Astrocyte (in vitro differentiated cells and primary cell): ENCODE results near the gene STK39. TPM values are rescaled to one million over a fixed set of nuclear protein-coding genes. Genes with fewer than 3 reads are reported as not detected.

ENCODE experiments used
- DNase-seq: peaks from one replicate; pipeline ENCODE4 v3.0.0-alpha.2; 2010; ENCODE audit warnings: low read depth
- FAIRE-seq: peaks from 2 replicates; lab custom pipeline; 2011; peaks lifted over from hg19 to GRCh38; lab: Jason Lieb, UNC
- H2AFZ ChIP-seq: 2 replicates; pipeline ENCODE4 v1.6.0; 2012; ENCODE audit warnings: low read depth, low read length, inconsistent platforms
- H3K27ac ChIP-seq: 2 replicates; pipeline ENCODE4 v1.5.1; 2011; ENCODE audit warnings: low read depth, low read length, inconsistent platforms
- H3K27me3 ChIP-seq: 2 replicates; pipeline ENCODE4 v1.6.0; 2011; ENCODE audit warnings: low read length, inconsistent platforms; ENCODE audit not compliant: insufficient read depth
- H3K36me3 ChIP-seq: 2 replicates; pipeline ENCODE4 v1.5.1; 2011; ENCODE audit warnings: low read length, inconsistent platforms; ENCODE audit not compliant: insufficient read depth
- H3K4me1 ChIP-seq: 2 replicates; pipeline ENCODE4 v1.5.1; 2011; ENCODE audit warnings: low read length, inconsistent platforms; ENCODE audit not compliant: insufficient read depth
- H3K4me2 ChIP-seq: 2 replicates; pipeline ENCODE4 v1.6.0; 2012; ENCODE audit warnings: low read length, inconsistent platforms
- H3K4me3 ChIP-seq: 2 replicates; pipeline ENCODE4 v1.5.1; 2011; ENCODE audit warnings: low read depth, mild to moderate bottlenecking, low read length, inconsistent platforms; ENCODE audit not compliant: insufficient read depth
- H3K79me2 ChIP-seq: 2 replicates; pipeline ENCODE4 v1.6.0; 2012; ENCODE audit warnings: mild to moderate bottlenecking, low read length, inconsistent platforms; ENCODE audit not compliant: insufficient read depth
- H3K9ac ChIP-seq: 2 replicates; pipeline ENCODE4 v1.6.0; 2012; ENCODE audit warnings: mild to moderate bottlenecking, low read length, inconsistent platforms
- H3K9me3 ChIP-seq: 2 replicates; pipeline ENCODE4 v1.5.1; 2012; ENCODE audit warnings: low read depth, mild to moderate bottlenecking, low read length, inconsistent platforms; ENCODE audit not compliant: insufficient read depth
- H4K20me1 ChIP-seq: 2 replicates; pipeline ENCODE4 v1.6.0; 2012; ENCODE audit warnings: low read length, inconsistent platforms; ENCODE audit not compliant: insufficient read depth
- H3K27ac Mint-ChIP-seq: one replicate; pipeline ENCODE4 v1.8.0; 2021; ENCODE audit warnings: mild to moderate bottlenecking, mixed read lengths; ENCODE audit not compliant: unreplicated experiment
- H3K27me3 Mint-ChIP-seq: one replicate; pipeline ENCODE4 v1.8.0; 2021; ENCODE audit warnings: low read depth, mixed read lengths; ENCODE audit not compliant: unreplicated experiment
- H3K36me3 Mint-ChIP-seq: one replicate; pipeline ENCODE4 v1.8.0; 2021; ENCODE audit warnings: low read depth, mixed read lengths; ENCODE audit not compliant: unreplicated experiment
- H3K4me1 Mint-ChIP-seq: one replicate; pipeline ENCODE4 v1.8.0; 2021; ENCODE audit warnings: low read depth, mixed read lengths; ENCODE audit not compliant: unreplicated experiment
- H3K4me3 Mint-ChIP-seq: one replicate; pipeline ENCODE4 v1.8.0; 2021; ENCODE audit warnings: mild to moderate bottlenecking, moderate library complexity, mixed read lengths; ENCODE audit not compliant: unreplicated experiment
- H3K9me3 Mint-ChIP-seq: one replicate; pipeline ENCODE4 v1.8.0; 2021; ENCODE audit warnings: mild to moderate bottlenecking, mixed read lengths; ENCODE audit not compliant: unreplicated experiment
- EZH2 ChIP-seq: IDR thresholded peaks from 2 replicates; pipeline ENCODE4 v1.6.1; 2012; ENCODE audit warnings: mild to moderate bottlenecking, low read length, inconsistent platforms; ENCODE audit not compliant: insufficient read depth
- total RNA-seq: library from RNA; stranded (reverse); gene quantifications from 2 replicates; pipeline ENCODE4 v1.2.1, GENCODE V29; 2021
- TF ChIP-seq, protein P1 (sequence below): IDR thresholded peaks from 2 replicates; pipeline ENCODE4 v1.5.1; 2011; ENCODE audit warnings: low read depth, mild to moderate bottlenecking, inconsistent platforms, low read length, moderate library complexity; ENCODE audit not compliant: insufficient read depth

The STK39 gene
- total RNA-seq, 1 donor from 2014 or later, result 23.4 TPM

DNA sequence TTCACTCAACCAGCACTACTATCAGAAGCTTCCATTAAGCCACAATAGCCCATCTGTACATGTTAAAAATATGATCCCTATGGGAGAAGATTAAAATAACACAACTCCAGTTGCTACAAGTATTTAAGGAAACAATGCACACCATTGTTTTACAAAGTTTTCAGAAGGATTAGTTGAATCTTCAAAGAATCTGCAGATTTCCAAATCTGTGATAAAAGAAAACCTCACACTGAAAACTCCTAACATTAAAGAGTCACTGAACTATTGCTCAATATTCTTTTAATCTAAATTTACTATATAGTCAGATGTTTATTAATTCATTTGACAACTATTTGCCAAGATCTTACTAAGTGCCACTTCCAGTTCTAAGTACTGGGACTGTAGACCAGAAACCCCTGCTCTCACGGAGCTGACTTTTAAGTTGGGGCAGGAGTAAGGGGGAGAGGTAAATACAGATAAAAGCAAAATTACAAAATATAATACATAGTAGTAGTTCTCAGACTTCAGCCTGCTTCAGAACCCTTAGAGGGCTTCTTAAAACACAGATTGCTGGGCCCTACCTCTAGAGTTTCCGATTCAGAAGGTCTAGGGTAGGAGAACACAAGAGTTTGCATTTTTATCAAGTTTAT, 94.4 kb downstream of the STK39 start:
- peaks cover 11% of the 10 kb centered on the region for H3K36me3 Mint-ChIP-seq
- no peak overlapping the region for H2AFZ ChIP-seq
- FAIRE-seq (no peak), DNase-seq (no peak)
- H3K9me3 Mint-ChIP-seq, result no peaks in the 10 kb centered on the region
- H3K27me3 Mint-ChIP-seq, result no peaks in the 10 kb centered on the region
- H3K9ac ChIP-seq, result no peak overlapping the region
- H3K27ac Mint-ChIP-seq, result no peak overlapping the region
- H3K36me3 ChIP-seq, result peaks cover 4% of the 10 kb centered on the region
- H3K27me3 ChIP-seq, result no peaks in the 10 kb centered on the region
- no peak overlapping the region for H3K4me3 Mint-ChIP-seq
- no peak overlapping the region for H3K4me3 ChIP-seq
- TF ChIP-seq, protein P1, sequence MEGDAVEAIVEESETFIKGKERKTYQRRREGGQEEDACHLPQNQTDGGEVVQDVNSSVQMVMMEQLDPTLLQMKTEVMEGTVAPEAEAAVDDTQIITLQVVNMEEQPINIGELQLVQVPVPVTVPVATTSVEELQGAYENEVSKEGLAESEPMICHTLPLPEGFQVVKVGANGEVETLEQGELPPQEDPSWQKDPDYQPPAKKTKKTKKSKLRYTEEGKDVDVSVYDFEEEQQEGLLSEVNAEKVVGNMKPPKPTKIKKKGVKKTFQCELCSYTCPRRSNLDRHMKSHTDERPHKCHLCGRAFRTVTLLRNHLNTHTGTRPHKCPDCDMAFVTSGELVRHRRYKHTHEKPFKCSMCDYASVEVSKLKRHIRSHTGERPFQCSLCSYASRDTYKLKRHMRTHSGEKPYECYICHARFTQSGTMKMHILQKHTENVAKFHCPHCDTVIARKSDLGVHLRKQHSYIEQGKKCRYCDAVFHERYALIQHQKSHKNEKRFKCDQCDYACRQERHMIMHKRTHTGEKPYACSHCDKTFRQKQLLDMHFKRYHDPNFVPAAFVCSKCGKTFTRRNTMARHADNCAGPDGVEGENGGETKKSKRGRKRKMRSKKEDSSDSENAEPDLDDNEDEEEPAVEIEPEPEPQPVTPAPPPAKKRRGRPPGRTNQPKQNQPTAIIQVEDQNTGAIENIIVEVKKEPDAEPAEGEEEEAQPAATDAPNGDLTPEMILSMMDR, result no peak
- TF ChIP-seq EZH2, result no peak
- peaks cover 7% of the 10 kb centered on the region for H3K4me1 ChIP-seq
- peaks cover 10% of the 10 kb centered on the region for H3K4me1 Mint-ChIP-seq
- H3K9me3 ChIP-seq, result no peaks in the 10 kb centered on the region
- H3K4me2 ChIP-seq, result no peak overlapping the region
- H3K27ac ChIP-seq, result no peak overlapping the region
- H3K79me2 ChIP-seq, result no peaks in the 10 kb centered on the region
- peaks cover 4% of the 10 kb centered on the region for H4K20me1 ChIP-seq

DNA sequence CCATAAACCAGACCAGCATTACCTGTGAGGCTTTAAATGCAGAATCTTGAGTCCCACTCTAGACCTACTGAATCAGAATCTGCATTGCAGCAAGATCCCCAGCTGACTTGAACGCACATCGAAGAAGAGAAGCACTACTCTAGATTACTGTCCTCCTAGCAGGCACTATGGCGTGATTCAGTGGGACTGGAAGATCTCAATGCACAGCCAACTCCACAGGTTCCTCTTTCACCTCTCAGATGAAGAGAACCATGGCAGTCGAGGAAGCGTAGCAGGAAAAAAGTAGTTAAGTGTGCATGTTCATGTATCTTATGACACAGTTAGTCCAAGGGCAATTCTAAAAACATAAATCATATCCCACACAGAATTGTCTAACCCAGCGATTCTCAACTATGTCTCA, 97.4 kb downstream of the STK39 start:
- Histone ChIP-seq H2AFZ (no peak overlapping the region), H4K20me1 (peaks cover 4% of the 10 kb centered on the region), H3K79me2 (no peaks in the 10 kb centered on the region), H3K27me3 (no peaks in the 10 kb centered on the region), H3K27ac (no peak overlapping the region), H3K4me2 (no peak overlapping the region), H3K4me1 (no peaks in the 10 kb centered on the region), H3K9me3 (no peaks in the 10 kb centered on the region), H3K36me3 (peaks cover 4% of the 10 kb centered on the region), H3K4me3 (no peak overlapping the region), H3K9ac (no peak overlapping the region)
- H3K9me3 Mint-ChIP-seq, result no peaks in the 10 kb centered on the region
- H3K27ac Mint-ChIP-seq, result no peak overlapping the region
- H3K27me3 Mint-ChIP-seq, result no peaks in the 10 kb centered on the region
- DNase-seq, result no peak
- no peak for TF ChIP-seq EZH2
- TF ChIP-seq, protein P1, result no peak
- peaks cover 6% of the 10 kb centered on the region for H3K4me1 Mint-ChIP-seq
- peaks cover 14% of the 10 kb centered on the region for H3K36me3 Mint-ChIP-seq
- no peak for FAIRE-seq
- H3K4me3 Mint-ChIP-seq, result no peak overlapping the region

DNA sequence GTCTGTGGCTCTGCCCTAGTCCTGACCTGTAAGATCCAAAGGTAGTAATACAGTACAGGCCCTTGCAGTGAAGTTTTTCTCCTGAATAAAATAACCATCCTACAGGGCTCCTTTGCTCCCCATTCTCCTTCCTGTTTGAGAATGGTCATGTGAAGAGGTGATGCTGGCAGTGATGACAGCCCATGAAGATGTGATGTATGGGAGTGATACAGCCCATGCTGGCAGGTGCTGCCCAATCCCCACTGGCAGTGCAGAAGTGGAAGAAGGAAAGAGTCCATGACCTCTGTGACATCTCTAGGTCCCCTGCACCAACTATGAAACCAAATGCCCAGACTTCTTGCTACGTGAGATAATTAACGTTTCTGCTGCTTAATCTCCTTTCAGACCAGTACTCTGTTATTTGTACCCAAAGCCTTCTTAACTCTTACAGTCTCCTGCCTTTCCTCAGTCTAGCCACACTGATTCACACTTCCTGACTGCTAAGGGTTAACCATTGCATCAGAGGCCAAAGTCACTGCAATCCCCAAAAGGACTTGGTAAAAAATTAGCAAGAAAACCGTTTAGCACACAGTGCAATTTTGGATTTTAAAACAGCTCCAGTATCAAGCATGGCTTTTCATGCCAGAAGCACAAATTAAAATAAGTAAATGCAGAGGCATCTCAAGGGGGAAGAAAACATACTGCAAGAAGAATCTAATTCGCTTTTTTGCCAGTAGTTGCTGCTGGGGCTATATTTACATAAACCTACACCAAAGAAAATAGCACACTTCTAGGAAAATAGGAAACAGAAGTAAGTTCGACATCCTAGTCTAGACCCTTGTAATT, 98.0 kb downstream of the STK39 start:
- Histone ChIP-seq H3K79me2 (no peaks in the 10 kb centered on the region), H2AFZ (no peak overlapping the region), H3K27ac (no peak overlapping the region), H3K4me3 (no peak overlapping the region), H3K4me2 (no peak overlapping the region), H3K9me3 (no peaks in the 10 kb centered on the region), H3K4me1 (no peaks in the 10 kb centered on the region), H4K20me1 (peaks cover 4% of the 10 kb centered on the region), H3K36me3 (peaks cover 4% of the 10 kb centered on the region), H3K27me3 (no peaks in the 10 kb centered on the region), H3K9ac (no peak overlapping the region)
- TF ChIP-seq, protein P1, result no peak
- no peak for TF ChIP-seq EZH2
- Mint-ChIP-seq H3K27me3 (no peaks in the 10 kb centered on the region), H3K36me3 (peaks cover 14% of the 10 kb centered on the region), H3K9me3 (no peaks in the 10 kb centered on the region), H3K27ac (no peak overlapping the region), H3K4me3 (no peak overlapping the region), H3K4me1 (peaks cover 6% of the 10 kb centered on the region)
- no peak for FAIRE-seq
- no peak for DNase-seq
